ENCODE data around the gene SEMA3G. TPM values are rescaled to one million over a fixed set of nuclear protein-coding genes. Genes with fewer than 3 reads are reported as not detected.

SEMA3G gene
- polyA plus RNA-seq, 1 donor from 2014 or later = not detected

DNA sequence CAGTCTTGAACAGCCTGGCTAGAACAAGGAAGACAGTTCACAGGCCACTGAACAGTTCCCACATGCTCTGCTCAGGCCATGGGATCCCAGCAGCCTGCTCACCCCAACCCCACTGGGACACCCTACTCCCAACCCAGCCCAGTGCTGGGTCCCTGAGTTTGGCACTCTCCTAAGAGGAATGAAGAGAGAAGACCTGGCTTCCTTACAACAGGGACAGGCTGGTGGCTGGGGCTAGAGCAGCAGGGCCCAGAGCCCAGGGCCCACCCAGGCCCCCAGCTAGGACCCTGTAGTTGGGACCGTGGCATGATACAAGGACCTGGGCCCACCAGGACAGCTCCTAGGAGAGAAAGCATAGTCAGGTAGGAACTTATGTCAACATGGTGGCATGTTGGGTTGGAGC is 43.4 kb downstream of the SEMA3G start:
- Histone ChIP-seq H3K36me3 (ENCODE audit: insufficient read depth, low read length) (peaks cover 7% of the 10 kb centered on the region), H3K9ac (ENCODE audit: low read length) (no peak overlapping the region), H3K79me2 (replicated peaks; ENCODE audit: insufficient read depth, low read length) (no peaks in the 10 kb centered on the region)

DNA sequence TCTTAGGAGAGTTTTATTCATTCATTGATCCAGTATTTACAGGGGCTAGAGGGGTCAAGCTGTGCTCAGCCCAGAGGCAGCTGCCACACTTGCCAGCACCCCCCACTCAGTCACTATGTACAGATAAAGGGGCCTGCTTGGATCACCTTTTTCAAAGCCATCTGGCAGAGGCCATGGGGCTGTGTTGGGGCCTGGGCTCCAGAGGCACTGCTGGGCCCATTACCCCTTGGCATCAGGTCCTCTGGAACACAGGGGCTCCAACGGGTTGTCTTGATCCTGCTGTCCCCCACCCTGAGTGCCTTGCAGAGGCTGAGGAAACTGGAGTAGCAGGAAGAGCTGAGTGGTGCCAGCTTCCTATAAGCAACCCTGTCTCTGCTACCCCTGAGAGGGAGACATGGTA is 43.9 kb downstream of the SEMA3G start:
- Histone ChIP-seq H3K27me3 (ENCODE audit: insufficient read depth, low read depth, low read length) (no peaks in the 10 kb centered on the region), H3K9me3 (ENCODE audit: low read length) (no peaks in the 10 kb centered on the region), H3K9ac (ENCODE audit: low read length) (no peak overlapping the region), H3K4me2 (ENCODE audit: low read length) (no peak overlapping the region), H3K36me3 (ENCODE audit: insufficient read depth, low read length) (peaks cover 7% of the 10 kb centered on the region), H2AFZ (ENCODE audit: low read depth, low read length) (no peak overlapping the region), H4K20me1 (ENCODE audit: insufficient read depth) (no peaks in the 10 kb centered on the region), H3K79me2 (replicated peaks; ENCODE audit: insufficient read depth, low read length) (no peaks in the 10 kb centered on the region), H3K4me3 (ENCODE audit: low read length) (no peak overlapping the region), H3F3A (ENCODE audit: insufficient read depth, low read length, poor library complexity, severe bottlenecking) (no peaks in the 10 kb centered on the region), H3K27ac (ENCODE audit: low read length) (no peak overlapping the region), H3K9me2 (ENCODE audit: insufficient read depth, low read length) (no peaks in the 10 kb centered on the region)
- no peak for TF ChIP-seq EZH2 (IDR thresholded peaks at IDR 0.05; ENCODE audit: borderline replicate concordance, insufficient read depth, low read length, poor library complexity, severe bottlenecking)
- TF ChIP-seq POLR2AphosphoS5 (IDR thresholded peaks at IDR 0.05) = no peak
- TF ChIP-seq MXI1 (conservative IDR thresholded peaks at IDR 0.05; ENCODE audit: poor library complexity, severe bottlenecking) = no peak
- TF ChIP-seq, protein P1, sequence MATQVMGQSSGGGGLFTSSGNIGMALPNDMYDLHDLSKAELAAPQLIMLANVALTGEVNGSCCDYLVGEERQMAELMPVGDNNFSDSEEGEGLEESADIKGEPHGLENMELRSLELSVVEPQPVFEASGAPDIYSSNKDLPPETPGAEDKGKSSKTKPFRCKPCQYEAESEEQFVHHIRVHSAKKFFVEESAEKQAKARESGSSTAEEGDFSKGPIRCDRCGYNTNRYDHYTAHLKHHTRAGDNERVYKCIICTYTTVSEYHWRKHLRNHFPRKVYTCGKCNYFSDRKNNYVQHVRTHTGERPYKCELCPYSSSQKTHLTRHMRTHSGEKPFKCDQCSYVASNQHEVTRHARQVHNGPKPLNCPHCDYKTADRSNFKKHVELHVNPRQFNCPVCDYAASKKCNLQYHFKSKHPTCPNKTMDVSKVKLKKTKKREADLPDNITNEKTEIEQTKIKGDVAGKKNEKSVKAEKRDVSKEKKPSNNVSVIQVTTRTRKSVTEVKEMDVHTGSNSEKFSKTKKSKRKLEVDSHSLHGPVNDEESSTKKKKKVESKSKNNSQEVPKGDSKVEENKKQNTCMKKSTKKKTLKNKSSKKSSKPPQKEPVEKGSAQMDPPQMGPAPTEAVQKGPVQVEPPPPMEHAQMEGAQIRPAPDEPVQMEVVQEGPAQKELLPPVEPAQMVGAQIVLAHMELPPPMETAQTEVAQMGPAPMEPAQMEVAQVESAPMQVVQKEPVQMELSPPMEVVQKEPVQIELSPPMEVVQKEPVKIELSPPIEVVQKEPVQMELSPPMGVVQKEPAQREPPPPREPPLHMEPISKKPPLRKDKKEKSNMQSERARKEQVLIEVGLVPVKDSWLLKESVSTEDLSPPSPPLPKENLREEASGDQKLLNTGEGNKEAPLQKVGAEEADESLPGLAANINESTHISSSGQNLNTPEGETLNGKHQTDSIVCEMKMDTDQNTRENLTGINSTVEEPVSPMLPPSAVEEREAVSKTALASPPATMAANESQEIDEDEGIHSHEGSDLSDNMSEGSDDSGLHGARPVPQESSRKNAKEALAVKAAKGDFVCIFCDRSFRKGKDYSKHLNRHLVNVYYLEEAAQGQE (IDR thresholded peaks at IDR 0.05; ENCODE audit: borderline replicate concordance) = no peak
- TF ChIP-seq EP300 (conservative IDR thresholded peaks at IDR 0.05; ENCODE audit: poor library complexity, severe bottlenecking) = no peak
- no peak for TF ChIP-seq SMC3 (conservative IDR thresholded peaks at IDR 0.05; ENCODE audit: poor library complexity)
- TF ChIP-seq RAD21 (conservative IDR thresholded peaks at IDR 0.05) = no peak
- no peak for TF ChIP-seq TAF1 (IDR thresholded peaks at IDR 0.05; ENCODE audit: low read depth)
- TF ChIP-seq, protein P2, sequence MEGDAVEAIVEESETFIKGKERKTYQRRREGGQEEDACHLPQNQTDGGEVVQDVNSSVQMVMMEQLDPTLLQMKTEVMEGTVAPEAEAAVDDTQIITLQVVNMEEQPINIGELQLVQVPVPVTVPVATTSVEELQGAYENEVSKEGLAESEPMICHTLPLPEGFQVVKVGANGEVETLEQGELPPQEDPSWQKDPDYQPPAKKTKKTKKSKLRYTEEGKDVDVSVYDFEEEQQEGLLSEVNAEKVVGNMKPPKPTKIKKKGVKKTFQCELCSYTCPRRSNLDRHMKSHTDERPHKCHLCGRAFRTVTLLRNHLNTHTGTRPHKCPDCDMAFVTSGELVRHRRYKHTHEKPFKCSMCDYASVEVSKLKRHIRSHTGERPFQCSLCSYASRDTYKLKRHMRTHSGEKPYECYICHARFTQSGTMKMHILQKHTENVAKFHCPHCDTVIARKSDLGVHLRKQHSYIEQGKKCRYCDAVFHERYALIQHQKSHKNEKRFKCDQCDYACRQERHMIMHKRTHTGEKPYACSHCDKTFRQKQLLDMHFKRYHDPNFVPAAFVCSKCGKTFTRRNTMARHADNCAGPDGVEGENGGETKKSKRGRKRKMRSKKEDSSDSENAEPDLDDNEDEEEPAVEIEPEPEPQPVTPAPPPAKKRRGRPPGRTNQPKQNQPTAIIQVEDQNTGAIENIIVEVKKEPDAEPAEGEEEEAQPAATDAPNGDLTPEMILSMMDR (IDR thresholded peaks at IDR 0.05; ENCODE audit: poor library complexity, severe bottlenecking) = no peak

More for the DNA sequence above, 43.4 kb downstream of the SEMA3G start:
- H3K4me3 ChIP-seq (ENCODE audit: low read length) = no peak overlapping the region
- no peaks in the 10 kb centered on the region for H3K27me3 ChIP-seq (ENCODE audit: insufficient read depth, low read depth, low read length)
- no peak overlapping the region for H3K27ac ChIP-seq (ENCODE audit: low read length)
- TF ChIP-seq POLR2AphosphoS5 (IDR thresholded peaks at IDR 0.05) = no peak
- TF ChIP-seq EP300 (conservative IDR thresholded peaks at IDR 0.05; ENCODE audit: poor library complexity, severe bottlenecking) = no peak
- no peak for TF ChIP-seq RAD21 (conservative IDR thresholded peaks at IDR 0.05)
- no peak for TF ChIP-seq MXI1 (conservative IDR thresholded peaks at IDR 0.05; ENCODE audit: poor library complexity, severe bottlenecking)
- TF ChIP-seq EZH2 (IDR thresholded peaks at IDR 0.05; ENCODE audit: borderline replicate concordance, insufficient read depth, low read length, poor library complexity, severe bottlenecking) = no peak
- TF ChIP-seq, protein P2 (IDR thresholded peaks at IDR 0.05; ENCODE audit: poor library complexity, severe bottlenecking) = no peak
- H3K9me2 ChIP-seq (ENCODE audit: insufficient read depth, low read length) = no peaks in the 10 kb centered on the region
- no peak overlapping the region for H2AFZ ChIP-seq (ENCODE audit: low read depth, low read length)
- no peaks in the 10 kb centered on the region for H4K20me1 ChIP-seq (ENCODE audit: insufficient read depth)
- no peak overlapping the region for H3K4me2 ChIP-seq (ENCODE audit: low read length)
- no peaks in the 10 kb centered on the region for H3F3A ChIP-seq (ENCODE audit: insufficient read depth, low read length, poor library complexity, severe bottlenecking)
- H3K9me3 ChIP-seq (ENCODE audit: low read length) = no peaks in the 10 kb centered on the region

Data from neural cell (in vitro differentiated cells).